Measurements from ENCODE around the gene DPP6.

Gene DPP6

GRCh38 chr7:154578336-154578735, 526.1 kb downstream of the DPP6 start:
- TF ChIP-seq POLR2AphosphoS5 (IDR thresholded peaks at IDR 0.05; ENCODE audit: low read depth, low read length) = no peak
- TF ChIP-seq SPI1 (IDR thresholded peaks at IDR 0.05; ENCODE audit: low read depth, low read length) = no peak
- no peak for TF ChIP-seq POLR2A (IDR thresholded peaks at IDR 0.05; ENCODE audit: low read depth, low read length)
- no peak for TF ChIP-seq TAF1 (IDR thresholded peaks at IDR 0.05; ENCODE audit: low read depth, low read length)
- no peak for TF ChIP-seq POU2F2 (IDR thresholded peaks at IDR 0.05; ENCODE audit: low read depth, low read length)
- FAIRE-seq (no peak), DNase-seq (ENCODE audit: insufficient read length, low spot score) (no peak)

DNA sequence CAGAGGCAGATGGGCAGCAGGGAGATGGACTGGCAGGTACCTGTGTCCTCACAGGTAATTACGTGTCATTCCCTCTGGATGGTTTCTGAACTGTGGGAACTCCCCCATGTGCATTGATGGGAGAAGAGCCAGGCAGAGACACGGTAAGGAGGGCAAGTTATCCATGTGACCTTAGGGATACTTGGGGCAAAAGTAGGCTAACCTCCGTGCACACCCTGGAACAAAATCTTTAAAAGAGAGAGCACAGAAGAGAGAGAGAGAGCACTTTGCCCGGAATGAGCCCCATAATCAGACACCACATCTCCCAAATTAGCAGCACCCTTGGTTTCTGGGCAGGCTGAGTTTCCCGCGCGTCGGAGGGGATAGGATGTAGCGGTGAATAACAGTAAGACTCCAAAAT, 527.5 kb downstream of the DPP6 start:
- no peak for TF ChIP-seq POLR2AphosphoS5 (IDR thresholded peaks at IDR 0.05; ENCODE audit: low read depth, low read length)
- TF ChIP-seq TAF1 (IDR thresholded peaks at IDR 0.05; ENCODE audit: low read depth, low read length) = no peak
- TF ChIP-seq POLR2A (IDR thresholded peaks at IDR 0.05; ENCODE audit: low read depth, low read length) = no peak
- no peak for TF ChIP-seq SPI1 (IDR thresholded peaks at IDR 0.05; ENCODE audit: low read depth, low read length)
- no peak for TF ChIP-seq PAX5 (IDR thresholded peaks at IDR 0.05; ENCODE audit: insufficient read depth, low read length, severe bottlenecking)
- TF ChIP-seq POU2F2 (IDR thresholded peaks at IDR 0.05; ENCODE audit: low read depth, low read length) = no peak
- FAIRE-seq (no peak), DNase-seq (ENCODE audit: insufficient read length, low spot score) (no peak)

DNA sequence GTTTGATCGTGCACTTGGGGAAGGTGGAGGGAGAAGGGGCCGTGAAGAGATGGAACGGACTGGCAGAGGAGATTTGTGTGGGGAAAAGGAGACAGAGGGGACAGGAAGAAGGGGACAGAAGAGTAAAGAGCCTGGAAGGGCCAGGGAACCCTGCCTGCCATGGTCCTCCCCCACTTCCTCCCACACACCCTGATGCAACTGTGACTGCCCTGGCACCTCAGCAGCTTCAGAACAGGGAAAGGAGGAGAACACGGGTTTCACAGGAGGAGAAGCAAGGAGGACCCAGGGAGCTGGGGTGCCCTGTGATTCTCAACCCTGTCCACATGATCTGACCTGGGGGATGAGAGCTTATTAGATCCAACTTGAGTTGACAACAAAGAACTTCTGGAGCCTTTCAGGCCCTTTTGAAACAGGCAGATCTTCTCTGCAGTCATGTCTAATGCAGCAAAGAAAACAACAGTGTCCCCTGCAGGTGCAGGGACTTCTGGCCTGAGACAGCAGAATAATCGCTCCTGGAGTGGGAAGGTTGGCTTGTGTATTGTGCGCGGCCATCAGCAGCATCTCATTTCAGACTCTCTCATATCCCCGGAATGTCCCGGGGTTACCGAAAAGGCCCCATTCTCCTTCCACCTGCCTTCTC, 529.2 kb downstream of the DPP6 start:
- DNase-seq (ENCODE audit: insufficient read length, low spot score) = no peak
- no peak for FAIRE-seq
- no peak for TF ChIP-seq POLR2AphosphoS5 (IDR thresholded peaks at IDR 0.05; ENCODE audit: low read depth, low read length)
- TF ChIP-seq SPI1 (IDR thresholded peaks at IDR 0.05; ENCODE audit: low read depth, low read length) = no peak
- no peak for TF ChIP-seq POLR2A (IDR thresholded peaks at IDR 0.05; ENCODE audit: low read depth, low read length)
- no peak for TF ChIP-seq PAX5 (IDR thresholded peaks at IDR 0.05; ENCODE audit: insufficient read depth, low read length, severe bottlenecking)
- no peak for TF ChIP-seq TAF1 (IDR thresholded peaks at IDR 0.05; ENCODE audit: low read depth, low read length)
- no peak for TF ChIP-seq POU2F2 (IDR thresholded peaks at IDR 0.05; ENCODE audit: low read depth, low read length)

DNA sequence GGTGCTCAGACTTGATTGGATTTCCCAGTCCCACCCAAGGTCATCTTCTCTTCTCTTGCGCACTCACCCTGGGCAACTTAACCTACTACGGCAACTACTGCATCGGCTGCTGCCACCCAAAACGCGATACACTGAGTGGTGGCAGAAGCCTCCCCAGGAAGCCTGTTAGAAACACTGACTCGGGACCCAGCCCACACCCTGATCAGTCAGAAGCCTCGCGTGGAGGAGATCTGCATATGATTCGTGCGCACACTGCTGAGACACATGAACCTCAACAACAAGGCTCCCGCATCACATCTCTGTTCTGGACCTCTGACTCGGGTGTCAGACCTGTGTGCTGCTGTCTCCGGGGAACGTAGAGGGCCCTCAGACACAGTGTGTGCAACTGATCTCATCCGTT, 531.3 kb downstream of the DPP6 start:
- no peak for DNase-seq (ENCODE audit: insufficient read length, low spot score)
- no peak for FAIRE-seq
- no peak for TF ChIP-seq PAX5 (IDR thresholded peaks at IDR 0.05; ENCODE audit: insufficient read depth, low read length, severe bottlenecking)

GRCh38 chr7:154584352-154585252, 532.4 kb downstream of the DPP6 start:
- DNase-seq (ENCODE audit: insufficient read length, low spot score) (no peak), FAIRE-seq (no peak)
- TF ChIP-seq PAX5 (IDR thresholded peaks at IDR 0.05; ENCODE audit: insufficient read depth, low read length, severe bottlenecking) = no peak
- TF ChIP-seq SPI1 (IDR thresholded peaks at IDR 0.05; ENCODE audit: low read depth, low read length) = no peak
- TF ChIP-seq POLR2A (IDR thresholded peaks at IDR 0.05; ENCODE audit: low read depth, low read length) = no peak
- no peak for TF ChIP-seq TAF1 (IDR thresholded peaks at IDR 0.05; ENCODE audit: low read depth, low read length)
- TF ChIP-seq POU2F2 (IDR thresholded peaks at IDR 0.05; ENCODE audit: low read depth, low read length) = no peak
- no peak for TF ChIP-seq POLR2AphosphoS5 (IDR thresholded peaks at IDR 0.05; ENCODE audit: low read depth, low read length)

GRCh38 chr7:154587792-154588191, 535.6 kb downstream of the DPP6 start:
- FAIRE-seq (no peak), DNase-seq (ENCODE audit: insufficient read length, low spot score) (no peak)
- TF ChIP-seq POLR2AphosphoS5 (IDR thresholded peaks at IDR 0.05; ENCODE audit: low read depth, low read length) (no peak), TAF1 (IDR thresholded peaks at IDR 0.05; ENCODE audit: low read depth, low read length) (no peak), PAX5 (IDR thresholded peaks at IDR 0.05; ENCODE audit: insufficient read depth, low read length, severe bottlenecking) (no peak), POLR2A (IDR thresholded peaks at IDR 0.05; ENCODE audit: low read depth, low read length) (no peak), POU2F2 (IDR thresholded peaks at IDR 0.05; ENCODE audit: low read depth, low read length) (no peak), SPI1 (IDR thresholded peaks at IDR 0.05; ENCODE audit: low read depth, low read length) (no peak)

DNA sequence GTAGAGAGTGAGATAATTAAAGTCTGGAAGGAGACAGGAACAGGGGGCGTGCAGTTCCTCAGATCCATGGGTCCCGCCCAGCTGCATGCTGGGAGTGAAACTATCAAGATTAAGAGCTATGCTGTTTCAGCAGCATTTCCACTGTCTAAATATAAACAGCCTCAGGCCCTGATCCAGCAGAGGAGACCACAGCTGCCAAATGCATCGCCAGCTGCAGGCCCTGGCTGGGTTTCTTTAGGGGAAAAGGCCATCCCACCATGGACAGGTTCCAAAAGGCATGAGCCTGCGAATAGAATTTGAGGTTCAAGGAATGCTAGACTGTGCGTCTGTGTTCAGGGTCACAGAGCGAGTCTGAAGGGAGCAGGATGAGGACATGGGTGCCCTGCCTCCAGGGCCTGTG, 539.3 kb downstream of the DPP6 start:
- DNase-seq (ENCODE audit: insufficient read length, low spot score) (no peak), FAIRE-seq (no peak)
- TF ChIP-seq POLR2AphosphoS5 (IDR thresholded peaks at IDR 0.05; ENCODE audit: low read depth, low read length) (no peak), POLR2A (IDR thresholded peaks at IDR 0.05; ENCODE audit: low read depth, low read length) (no peak), PAX5 (IDR thresholded peaks at IDR 0.05; ENCODE audit: insufficient read depth, low read length, severe bottlenecking) (no peak), TAF1 (IDR thresholded peaks at IDR 0.05; ENCODE audit: low read depth, low read length) (no peak)

DNA sequence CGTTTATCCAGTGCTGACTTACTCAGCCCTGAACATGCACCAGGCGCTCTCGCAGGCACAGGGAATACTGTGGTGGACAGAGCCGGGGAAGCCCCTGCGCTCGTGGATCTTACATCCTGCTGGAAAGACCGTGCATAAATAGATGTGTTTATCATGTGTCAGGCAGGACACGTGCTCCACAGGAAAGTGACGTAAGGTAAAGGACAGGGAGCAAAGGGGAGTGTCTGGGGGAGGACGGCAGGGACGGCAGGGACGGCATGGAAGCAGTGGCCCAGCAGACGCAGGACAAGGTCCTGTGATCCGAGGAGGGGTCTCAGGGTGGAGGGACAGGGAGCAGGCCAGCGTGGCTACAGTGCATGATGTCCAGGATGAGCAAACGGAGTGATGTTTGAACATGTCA, 540.2 kb downstream of the DPP6 start:
- FAIRE-seq = no peak
- DNase-seq (ENCODE audit: insufficient read length, low spot score) = no peak
- TF ChIP-seq SPI1 (IDR thresholded peaks at IDR 0.05; ENCODE audit: low read depth, low read length) (no peak), POU2F2 (IDR thresholded peaks at IDR 0.05; ENCODE audit: low read depth, low read length) (no peak), PAX5 (IDR thresholded peaks at IDR 0.05; ENCODE audit: insufficient read depth, low read length, severe bottlenecking) (no peak), TAF1 (IDR thresholded peaks at IDR 0.05; ENCODE audit: low read depth, low read length) (no peak), POLR2AphosphoS5 (IDR thresholded peaks at IDR 0.05; ENCODE audit: low read depth, low read length) (no peak), POLR2A (IDR thresholded peaks at IDR 0.05; ENCODE audit: low read depth, low read length) (no peak)

DNA sequence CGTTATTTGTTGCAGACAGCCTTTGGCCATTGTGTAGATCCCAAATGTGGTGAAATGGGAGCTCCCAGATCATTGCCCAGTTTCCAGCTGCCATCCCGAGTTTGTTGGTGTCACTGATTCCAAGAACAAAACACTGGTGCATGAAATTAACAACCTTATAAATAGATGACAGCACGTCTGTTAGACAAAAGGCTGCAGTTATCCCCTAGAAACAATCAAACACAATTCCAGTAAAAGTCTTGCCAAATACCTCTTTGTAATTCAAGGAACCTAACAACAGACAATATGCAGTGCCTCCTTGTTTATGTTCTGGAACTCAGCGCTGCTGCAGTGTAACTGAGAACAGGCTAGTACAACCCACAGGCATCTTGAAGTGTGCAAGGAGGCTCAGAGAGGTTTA, 546.2 kb downstream of the DPP6 start:
- FAIRE-seq = no peak
- no peak for DNase-seq (ENCODE audit: insufficient read length, low spot score)
- TF ChIP-seq POLR2AphosphoS5 (IDR thresholded peaks at IDR 0.05; ENCODE audit: low read depth, low read length) = no peak
- no peak for TF ChIP-seq TAF1 (IDR thresholded peaks at IDR 0.05; ENCODE audit: low read depth, low read length)
- TF ChIP-seq POU2F2 (IDR thresholded peaks at IDR 0.05; ENCODE audit: low read depth, low read length) = no peak
- TF ChIP-seq POLR2A (IDR thresholded peaks at IDR 0.05; ENCODE audit: low read depth, low read length) = no peak
- TF ChIP-seq SPI1 (IDR thresholded peaks at IDR 0.05; ENCODE audit: low read depth, low read length) = no peak
- no peak for TF ChIP-seq PAX5 (IDR thresholded peaks at IDR 0.05; ENCODE audit: insufficient read depth, low read length, severe bottlenecking)
